ENCODE results near the gene FBXL17.

FBXL17 gene

GRCh38 chr5:107951309-107951708, 430.6 kb downstream of the FBXL17 start:
- DNase-seq (ENCODE audit: low read depth) = no peak

GRCh38 chr5:107950776-107951175, 431.1 kb downstream of the FBXL17 start:
- DNase-seq (ENCODE audit: low read depth) = no peak

- DNase-seq (ENCODE audit: low read depth) = no peak
Measured at GRCh38 chr5:107949688-107950341, 432.1 kb downstream of the FBXL17 start.

- no peak for DNase-seq (ENCODE audit: low read depth)
Measured at GRCh38 chr5:107948377-107948776, 433.5 kb downstream of the FBXL17 start.

GRCh38 chr5:107945061-107945460, 436.8 kb downstream of the FBXL17 start:
- DNase-seq (ENCODE audit: low read depth) = no peak

GRCh38 chr5:107943923-107944322, 438.0 kb downstream of the FBXL17 start:
- DNase-seq (ENCODE audit: low read depth) = no peak

GRCh38 chr5:107941036-107941435, 440.9 kb downstream of the FBXL17 start:
- no peak for DNase-seq (ENCODE audit: low read depth)

- no peak for DNase-seq (ENCODE audit: low read depth)
Measured at GRCh38 chr5:107937651-107938355, 444.1 kb downstream of the FBXL17 start.

GRCh38 chr5:107937204-107937603, 444.7 kb downstream of the FBXL17 start:
- no peak for DNase-seq (ENCODE audit: low read depth)

GRCh38 chr5:107936515-107936914, 445.4 kb downstream of the FBXL17 start:
- DNase-seq (ENCODE audit: low read depth) = no peak

GRCh38 chr5:107935645-107936044, 446.3 kb downstream of the FBXL17 start:
- DNase-seq (ENCODE audit: low read depth) = no peak

GRCh38 chr5:107933326-107933725, 448.6 kb downstream of the FBXL17 start:
- DNase-seq (ENCODE audit: low read depth) = no peak

- DNase-seq (ENCODE audit: low read depth) = no peak
Measured at GRCh38 chr5:107930891-107931290, 451.0 kb downstream of the FBXL17 start.

GRCh38 chr5:107930092-107930491, 451.8 kb downstream of the FBXL17 start:
- DNase-seq (ENCODE audit: low read depth) = no peak

GRCh38 chr5:107929080-107929479, 452.8 kb downstream of the FBXL17 start:
- DNase-seq (ENCODE audit: low read depth) = no peak

GRCh38 chr5:107926121-107926520, 455.8 kb downstream of the FBXL17 start:
- no peak for DNase-seq (ENCODE audit: low read depth)

GRCh38 chr5:107925200-107925599, 456.7 kb downstream of the FBXL17 start:
- DNase-seq (ENCODE audit: low read depth) = no peak

GRCh38 chr5:107919969-107920368, 461.9 kb downstream of the FBXL17 start:
- no peak for DNase-seq (ENCODE audit: low read depth)

- no peak for DNase-seq (ENCODE audit: low read depth)
Measured at GRCh38 chr5:107919361-107919760, 462.5 kb downstream of the FBXL17 start.

GRCh38 chr5:107917983-107918382, 463.9 kb downstream of the FBXL17 start:
- no peak for DNase-seq (ENCODE audit: low read depth)

- DNase-seq (ENCODE audit: low read depth) = no peak
Measured at GRCh38 chr5:107916731-107917725, 464.9 kb downstream of the FBXL17 start.

- DNase-seq (ENCODE audit: low read depth) = no peak
Measured at GRCh38 chr5:107915176-107915812, 466.6 kb downstream of the FBXL17 start.
